ENCODE results near the gene OR6C2.

- TF ChIP-seq CTCF (IDR thresholded peaks at IDR 0.05) (no peak), POLR2A (IDR thresholded peaks at IDR 0.05) (no peak)
Observed at GRCh38 chr12:55448825-55449224, 4.9 kb downstream of the OR6C2 start.

Data from body of pancreas (tissue), 4 donors.